Measurements from ENCODE around the gene IGSF11.
"Not testable (repeated sequence)": the region's sequence is repeated elsewhere in the genome, so short reads cannot be mapped to it uniquely, and the experiment has no call there.

Gene IGSF11, protein sequence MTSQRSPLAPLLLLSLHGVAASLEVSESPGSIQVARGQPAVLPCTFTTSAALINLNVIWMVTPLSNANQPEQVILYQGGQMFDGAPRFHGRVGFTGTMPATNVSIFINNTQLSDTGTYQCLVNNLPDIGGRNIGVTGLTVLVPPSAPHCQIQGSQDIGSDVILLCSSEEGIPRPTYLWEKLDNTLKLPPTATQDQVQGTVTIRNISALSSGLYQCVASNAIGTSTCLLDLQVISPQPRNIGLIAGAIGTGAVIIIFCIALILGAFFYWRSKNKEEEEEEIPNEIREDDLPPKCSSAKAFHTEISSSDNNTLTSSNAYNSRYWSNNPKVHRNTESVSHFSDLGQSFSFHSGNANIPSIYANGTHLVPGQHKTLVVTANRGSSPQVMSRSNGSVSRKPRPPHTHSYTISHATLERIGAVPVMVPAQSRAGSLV

DNA sequence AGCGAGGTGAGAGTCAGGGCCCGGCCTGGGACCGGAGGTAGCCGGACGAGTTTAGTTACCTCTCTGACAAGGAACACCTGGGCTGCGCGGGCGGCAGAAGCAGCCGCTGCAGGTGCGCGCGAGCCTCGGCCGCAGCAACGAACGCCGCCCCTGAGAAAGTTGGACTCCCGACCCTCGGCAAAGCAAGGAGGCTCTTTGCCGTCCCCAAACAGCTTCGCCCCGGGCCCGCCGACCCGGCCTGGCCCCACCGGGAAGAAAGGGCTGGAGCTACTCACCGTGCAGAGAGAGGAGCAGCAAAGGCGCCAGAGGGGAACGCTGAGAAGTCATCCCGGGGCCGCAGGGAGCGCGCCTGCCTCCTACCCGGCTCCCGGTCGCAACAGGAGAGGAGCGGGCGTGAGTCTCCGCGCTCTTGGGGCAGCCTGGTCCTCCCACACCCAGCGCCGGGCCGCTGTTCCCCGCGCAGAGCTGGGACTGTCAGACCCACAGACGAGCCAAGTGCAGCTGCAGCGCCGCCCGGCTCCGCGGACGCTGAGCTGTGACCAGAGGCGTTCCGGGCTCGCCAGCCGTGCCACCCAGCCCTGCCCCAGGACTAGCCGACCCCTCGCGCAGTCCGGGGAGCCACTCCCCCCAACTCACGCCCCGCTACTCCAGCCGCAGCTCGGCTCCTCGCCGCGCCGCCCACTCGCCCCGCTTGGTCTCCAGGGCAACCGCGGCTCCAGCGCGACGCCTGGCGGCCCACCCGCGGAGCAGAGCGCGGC lies at the start of gene IGSF11:
Gene IGSF11 (minus strand): TSS at position 591 of the 758 bp plus-strand sequence. CDS start 264 bp downstream, at position 327.
- TF ChIP-seq, protein P1, sequence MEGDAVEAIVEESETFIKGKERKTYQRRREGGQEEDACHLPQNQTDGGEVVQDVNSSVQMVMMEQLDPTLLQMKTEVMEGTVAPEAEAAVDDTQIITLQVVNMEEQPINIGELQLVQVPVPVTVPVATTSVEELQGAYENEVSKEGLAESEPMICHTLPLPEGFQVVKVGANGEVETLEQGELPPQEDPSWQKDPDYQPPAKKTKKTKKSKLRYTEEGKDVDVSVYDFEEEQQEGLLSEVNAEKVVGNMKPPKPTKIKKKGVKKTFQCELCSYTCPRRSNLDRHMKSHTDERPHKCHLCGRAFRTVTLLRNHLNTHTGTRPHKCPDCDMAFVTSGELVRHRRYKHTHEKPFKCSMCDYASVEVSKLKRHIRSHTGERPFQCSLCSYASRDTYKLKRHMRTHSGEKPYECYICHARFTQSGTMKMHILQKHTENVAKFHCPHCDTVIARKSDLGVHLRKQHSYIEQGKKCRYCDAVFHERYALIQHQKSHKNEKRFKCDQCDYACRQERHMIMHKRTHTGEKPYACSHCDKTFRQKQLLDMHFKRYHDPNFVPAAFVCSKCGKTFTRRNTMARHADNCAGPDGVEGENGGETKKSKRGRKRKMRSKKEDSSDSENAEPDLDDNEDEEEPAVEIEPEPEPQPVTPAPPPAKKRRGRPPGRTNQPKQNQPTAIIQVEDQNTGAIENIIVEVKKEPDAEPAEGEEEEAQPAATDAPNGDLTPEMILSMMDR (IDR thresholded peaks at IDR 0.05; ENCODE audit: extremely low read depth, missing control alignments): peak; percentile 91
- DNase-seq (ENCODE audit: low spot score): peak; percentile 92

GRCh38 chr3:119080364-119080763 lies 45.7 kb upstream of the IGSF11 start:
- TF ChIP-seq, protein P1 (IDR thresholded peaks at IDR 0.05; ENCODE audit: extremely low read depth, missing control alignments): no peak

DNA sequence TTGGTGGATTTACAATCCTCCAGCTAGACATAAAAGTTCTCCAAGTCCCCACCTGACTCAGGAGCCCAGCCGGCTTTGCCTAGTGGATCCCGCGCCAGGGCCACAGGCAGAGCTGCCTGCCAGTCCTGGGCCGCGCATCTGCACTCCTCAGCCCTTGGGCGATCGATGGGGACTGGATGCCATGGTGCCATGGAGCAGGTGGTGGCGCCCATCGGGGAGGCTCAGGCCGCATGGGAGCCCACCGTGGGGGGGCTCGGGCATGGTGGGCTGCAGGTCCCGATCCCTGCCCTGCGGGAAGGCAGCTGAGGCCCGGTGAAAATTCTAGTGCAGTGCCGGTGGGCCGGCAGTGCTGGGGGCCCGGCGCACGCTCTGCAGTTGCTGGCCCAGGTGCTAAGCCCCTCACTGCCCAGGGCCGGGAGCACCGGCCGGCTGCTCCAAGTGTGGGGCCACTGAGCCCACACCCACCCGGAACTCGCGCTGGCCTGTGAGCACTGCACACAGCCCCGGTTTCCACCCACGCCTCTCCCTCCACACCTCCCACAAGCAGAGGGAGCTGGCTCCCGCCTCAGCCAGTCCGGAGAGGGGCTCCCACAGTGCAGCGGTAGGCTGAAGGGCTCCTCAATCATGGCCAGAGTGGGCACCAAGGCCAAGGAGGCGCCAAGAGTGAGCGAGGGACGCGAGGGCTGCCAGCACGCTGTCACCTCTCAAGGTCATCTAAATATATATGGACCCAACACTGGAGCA lies 38.8 kb upstream of the IGSF11 start:
- no peak for DNase-seq (ENCODE audit: low spot score)
- TF ChIP-seq, protein P1 (IDR thresholded peaks at IDR 0.05; ENCODE audit: extremely low read depth, missing control alignments): no peak

More at GRCh38 chr3:119080364-119080763, 45.7 kb upstream of the IGSF11 start:
- no peak for DNase-seq (ENCODE audit: low spot score)

DNA sequence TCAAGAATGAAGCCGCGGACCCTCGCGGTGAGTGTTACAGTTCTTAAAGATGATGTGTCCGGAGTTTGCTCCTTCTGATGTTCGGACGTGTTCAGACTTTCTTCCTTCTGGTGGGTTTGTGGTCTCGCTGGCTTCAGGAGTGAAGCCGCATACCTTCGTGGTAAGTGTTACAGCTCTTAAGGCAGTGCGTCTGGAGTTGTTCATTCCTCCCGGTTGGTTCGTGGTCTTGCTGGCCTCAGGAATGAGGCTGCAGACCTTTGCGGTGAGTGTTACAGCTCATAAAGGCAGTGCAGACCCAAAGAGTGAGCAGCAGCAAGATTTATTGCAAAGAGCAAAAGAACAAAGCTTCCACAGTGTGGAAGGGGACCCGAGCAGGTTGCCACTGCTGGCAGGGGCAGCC lies 37.8 kb upstream of the IGSF11 start:
- DNase-seq (ENCODE audit: low spot score): not testable (repeated sequence)

GRCh38 chr3:119069725-119070124 lies 35.1 kb upstream of the IGSF11 start:
- no peak for DNase-seq (ENCODE audit: low spot score)
- TF ChIP-seq, protein P1 (IDR thresholded peaks at IDR 0.05; ENCODE audit: extremely low read depth, missing control alignments): no peak

- TF ChIP-seq, protein P1 (IDR thresholded peaks at IDR 0.05; ENCODE audit: extremely low read depth, missing control alignments): no peak
- no peak for DNase-seq (ENCODE audit: low spot score)
These were observed 28.8 kb upstream of the IGSF11 start for GRCh38 chr3:119063471-119063870.

- DNase-seq (ENCODE audit: low spot score): no peak
- TF ChIP-seq, protein P1 (IDR thresholded peaks at IDR 0.05; ENCODE audit: extremely low read depth, missing control alignments): no peak
These were observed 28.2 kb upstream of the IGSF11 start for GRCh38 chr3:119062892-119063291.

All from GM20000 (cell line).